ENCODE results near the gene SOBP.
A peak's percentile ranks its signal among the peaks of the same experiment; 100 is the strongest.

SOBP gene

GRCh38 chr6:107642095-107642860 is 152.4 kb downstream of the SOBP start:
- DNase-seq (ENCODE audit: low spot score), result no peak

DNA sequence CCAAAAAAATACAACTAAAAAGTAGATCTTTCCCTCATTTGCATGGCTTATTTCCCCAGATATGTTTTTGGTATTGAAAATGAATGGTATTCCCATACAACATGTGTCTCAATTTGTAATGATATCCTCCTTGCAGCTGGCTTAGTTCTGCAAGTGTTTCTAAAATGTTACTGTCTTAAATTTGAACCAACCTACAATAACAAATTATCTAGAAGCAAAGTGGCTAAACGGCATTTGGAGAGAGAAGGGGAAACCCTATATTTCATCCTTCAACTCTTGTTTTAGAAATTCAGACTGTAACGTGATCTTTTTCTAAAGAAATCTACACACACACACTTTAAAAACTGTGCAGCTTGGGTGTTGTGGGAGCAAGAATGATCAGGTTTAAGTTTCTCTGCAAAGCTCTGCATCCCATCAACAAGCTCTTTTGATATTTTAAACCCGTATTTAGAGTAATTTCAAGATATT is 153.0 kb downstream of the SOBP start:
- DNase-seq (ENCODE audit: low spot score), result no peak

DNA sequence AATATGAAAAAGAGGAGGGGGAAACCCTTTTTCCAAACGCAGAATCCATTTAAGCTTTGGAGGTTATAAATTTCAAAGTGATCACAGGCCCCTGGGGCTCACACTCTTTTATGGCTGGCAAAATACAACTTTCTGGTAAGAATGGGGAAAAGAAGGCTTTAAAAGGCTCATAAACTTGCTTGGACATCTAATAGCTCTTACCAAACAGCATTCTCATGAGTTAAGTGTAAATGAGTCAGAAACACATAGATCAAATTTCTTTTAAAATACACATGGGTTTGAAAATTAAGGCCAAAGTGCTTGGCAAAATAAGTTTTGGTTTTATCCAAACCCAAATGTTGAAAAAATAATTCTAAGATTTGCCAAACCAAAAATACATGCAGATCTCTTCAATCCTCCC is 154.6 kb downstream of the SOBP start:
- DNase-seq (ENCODE audit: low spot score), result no peak

DNA sequence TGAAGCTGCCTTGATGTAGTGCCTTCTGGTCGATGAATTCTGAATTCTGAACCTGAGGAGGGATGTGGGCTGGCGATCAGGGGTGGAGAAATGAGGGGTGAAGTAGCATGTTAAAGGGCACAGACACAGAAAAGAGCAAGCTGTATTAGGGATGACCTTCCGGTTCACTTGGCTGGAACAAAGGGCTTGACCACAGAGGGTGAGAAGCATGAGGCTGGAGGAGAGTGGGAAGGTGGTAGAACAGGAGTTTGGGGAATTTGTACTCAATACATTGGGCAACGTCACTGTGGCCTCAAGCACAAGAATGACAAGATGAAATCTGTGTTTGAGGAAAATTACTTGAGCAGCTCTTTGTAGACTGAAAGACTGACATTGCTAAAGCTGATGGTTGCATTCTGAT is 155.8 kb downstream of the SOBP start:
- DNase-seq (ENCODE audit: low spot score), result no peak

GRCh38 chr6:107646176-107646575 is 156.3 kb downstream of the SOBP start:
- no peak for DNase-seq (ENCODE audit: low spot score)

DNA sequence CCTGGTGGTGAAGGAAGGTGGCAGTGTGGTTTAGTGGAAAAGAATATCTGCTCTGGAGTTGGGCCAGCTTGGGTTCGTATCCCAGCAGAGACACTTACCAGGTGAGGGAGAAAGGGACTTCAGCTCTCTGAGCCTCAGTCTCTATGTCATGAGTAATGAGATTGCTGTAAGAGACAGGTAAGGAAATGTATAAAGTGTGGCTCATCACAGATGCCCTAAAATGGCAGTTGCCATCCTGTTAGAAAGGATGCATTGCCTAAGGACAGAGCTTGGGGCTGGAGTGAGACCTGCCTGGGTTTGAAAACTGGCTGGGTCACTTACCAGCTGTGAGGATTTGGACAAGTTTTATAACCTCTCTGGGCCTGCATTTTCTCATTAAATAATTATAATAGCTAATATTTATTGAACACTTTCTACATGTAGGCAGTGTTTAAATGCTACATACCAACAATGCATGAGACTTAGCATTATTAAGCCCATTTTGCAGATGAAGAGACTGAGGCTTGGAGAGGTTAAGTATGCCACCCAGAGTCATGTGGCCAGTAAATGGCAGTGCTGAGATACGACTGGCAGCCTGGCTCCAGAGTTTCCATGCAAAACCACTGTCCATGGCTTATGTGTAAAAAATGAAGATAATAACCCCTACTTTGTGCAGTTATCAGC is 157.0 kb downstream of the SOBP start:
- no peak for DNase-seq (ENCODE audit: low spot score)

DNA sequence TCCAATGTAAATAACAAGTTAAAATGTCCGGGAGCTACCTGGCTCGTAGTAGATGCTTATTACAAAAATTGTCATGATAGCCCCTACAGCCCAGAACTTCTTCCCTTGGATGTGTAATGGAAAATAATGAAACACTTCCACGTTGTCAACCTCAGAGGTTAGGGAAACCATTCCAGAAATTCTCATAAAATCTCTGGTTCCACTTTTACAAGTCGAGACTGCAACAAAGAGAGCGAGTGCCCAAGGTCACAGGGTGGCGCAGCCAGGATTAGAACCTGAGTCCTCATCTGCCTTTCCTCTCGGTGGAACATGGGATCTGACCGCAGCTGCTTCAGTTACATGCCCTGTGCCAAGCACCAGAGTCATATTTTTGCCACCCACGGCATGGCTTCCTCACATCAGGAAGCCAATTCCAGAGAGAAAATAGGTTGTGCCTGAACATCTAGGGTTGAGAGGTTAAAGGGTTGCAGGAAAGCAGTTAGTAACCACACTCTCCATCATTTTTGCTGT is 157.6 kb downstream of the SOBP start:
- no peak for DNase-seq (ENCODE audit: low spot score)

GRCh38 chr6:107648983-107649382 is 159.1 kb downstream of the SOBP start:
- no peak for DNase-seq (ENCODE audit: low spot score)

DNA sequence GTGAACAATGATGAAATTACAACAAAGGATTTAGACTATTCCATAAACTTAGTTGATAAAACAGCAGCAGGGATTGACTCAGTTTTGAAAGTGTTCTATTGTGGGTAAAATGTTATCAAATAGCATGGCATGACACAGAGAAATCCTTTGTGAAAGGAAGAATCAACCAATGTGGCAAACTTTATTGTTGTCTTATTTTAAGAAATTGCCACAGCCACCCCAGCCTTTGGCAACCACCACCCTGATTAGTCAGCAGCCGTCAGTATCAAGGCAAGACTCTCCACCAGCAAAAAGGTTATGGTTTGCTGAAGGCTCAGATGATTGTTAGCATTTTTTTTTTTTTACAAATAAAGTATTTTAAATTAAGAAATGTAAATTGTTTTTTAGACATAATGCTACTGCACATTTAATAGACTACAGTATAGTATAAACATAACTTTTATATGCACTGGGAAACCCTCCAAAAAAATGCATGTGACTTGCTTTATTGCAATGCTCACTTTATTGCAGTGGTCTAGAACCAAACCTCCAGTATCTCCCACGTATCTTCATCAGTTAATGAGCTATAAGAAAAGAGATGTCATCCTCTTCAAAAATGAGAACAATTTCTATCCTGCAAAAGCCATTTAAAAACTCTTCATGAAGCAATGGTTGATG is 162.7 kb downstream of the SOBP start:
- no peak for DNase-seq (ENCODE audit: low spot score)

DNA sequence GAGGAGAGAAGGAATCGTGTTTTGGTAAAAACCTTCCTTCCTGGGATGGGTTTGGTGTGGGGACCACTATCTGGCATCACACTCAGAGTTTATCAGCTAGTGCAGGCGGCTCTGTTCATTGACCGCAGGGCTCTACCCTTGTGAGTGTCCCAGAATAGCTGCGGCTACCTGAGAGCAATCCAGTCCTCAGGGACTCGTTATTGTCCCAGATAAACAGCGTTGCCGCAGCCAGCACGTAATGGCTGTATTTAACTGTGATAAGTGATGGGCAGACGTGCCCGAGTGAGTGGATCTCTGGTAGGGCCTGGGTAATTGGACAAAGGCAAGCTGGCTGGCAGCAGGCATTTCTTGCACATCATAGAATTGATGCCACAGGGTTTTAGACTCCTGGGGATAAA is 163.3 kb downstream of the SOBP start:
- DNase-seq (ENCODE audit: low spot score), result no peak

DNA sequence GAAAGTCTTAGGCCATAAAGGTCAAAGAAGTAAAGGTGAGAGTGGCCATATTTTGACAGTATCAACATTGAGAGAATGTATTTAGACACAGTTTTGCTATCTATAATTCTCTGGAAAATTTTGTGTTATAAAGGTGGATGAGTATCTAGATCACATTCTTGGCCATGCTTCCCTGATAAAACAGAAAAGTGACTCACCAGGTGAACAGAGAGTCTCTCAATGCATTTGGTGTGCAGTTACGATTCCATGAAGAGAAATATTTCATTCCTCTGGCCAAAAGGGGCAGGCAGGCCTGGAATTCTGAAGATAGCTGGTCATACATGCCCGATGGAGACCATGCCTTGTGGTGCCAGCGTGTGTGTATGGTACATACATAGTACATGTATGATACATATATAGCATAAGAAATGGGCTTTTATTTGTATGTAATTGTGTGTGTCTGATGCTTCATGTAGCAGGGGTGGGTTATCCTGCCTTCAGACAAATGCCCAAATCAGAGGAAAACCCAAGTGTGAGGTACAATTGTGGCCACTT is 164.0 kb downstream of the SOBP start:
- DNase-seq (ENCODE audit: low spot score), result no peak

DNA sequence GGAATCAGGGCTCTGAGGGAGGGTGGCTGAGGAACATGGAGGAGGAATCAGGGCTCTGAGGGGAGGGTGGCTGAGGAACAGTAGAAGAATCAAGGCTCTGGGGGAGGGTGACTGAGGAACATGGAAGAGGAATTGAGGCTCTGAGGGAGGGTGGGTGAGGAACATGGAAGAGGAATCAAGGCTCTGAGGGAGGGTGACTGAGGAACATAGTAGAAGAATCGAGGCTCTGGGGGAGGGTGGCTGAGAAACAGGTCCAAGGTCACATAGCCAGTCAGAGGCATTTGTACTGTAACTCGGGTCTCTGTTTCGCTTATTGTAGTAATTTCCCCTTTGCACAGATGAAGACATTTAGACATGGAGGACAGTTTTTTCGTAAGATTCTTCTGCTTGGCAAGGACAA is 164.8 kb downstream of the SOBP start:
- DNase-seq (ENCODE audit: low spot score), result no peak

DNA sequence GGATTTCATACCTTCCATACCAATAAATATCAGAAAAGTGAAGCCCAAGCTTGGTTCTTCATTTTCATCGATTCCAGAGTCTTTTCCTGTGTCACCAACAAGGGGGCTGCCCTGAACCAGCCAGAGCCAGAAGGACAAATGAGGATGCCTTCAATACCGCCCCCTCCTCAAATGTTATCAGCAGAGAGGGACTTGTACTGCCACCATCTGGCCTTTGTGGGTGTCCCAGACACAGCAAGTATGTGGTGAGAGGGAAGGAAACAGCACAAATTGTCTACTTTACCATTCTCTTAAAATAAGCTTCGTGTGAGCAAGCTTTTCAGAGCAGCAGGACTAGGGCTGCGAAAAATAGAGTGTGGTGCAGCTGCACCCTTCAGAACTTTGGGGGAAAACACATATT is 165.3 kb downstream of the SOBP start:
- DNase-seq (ENCODE audit: low spot score), result peak; percentile 61

DNA sequence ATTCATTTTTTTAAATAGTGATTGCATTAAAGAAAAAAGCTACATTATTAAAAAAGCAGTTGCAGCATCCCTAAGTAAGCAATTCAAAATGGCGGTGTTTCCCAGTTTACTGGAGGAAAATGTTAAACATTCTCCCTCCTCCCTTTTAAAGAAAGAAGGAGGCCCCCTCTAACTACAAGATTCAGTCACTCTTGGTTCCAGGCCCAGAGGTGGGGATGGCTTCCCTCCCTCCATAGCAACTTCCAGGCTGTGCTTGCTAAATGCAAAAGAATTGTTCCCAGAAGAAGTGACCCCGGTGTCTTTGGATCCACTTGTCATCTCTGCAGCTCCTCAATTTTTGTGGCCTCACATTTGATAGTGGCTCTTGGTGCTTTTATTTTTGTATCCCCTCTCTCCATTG is 165.9 kb downstream of the SOBP start:
- no peak for DNase-seq (ENCODE audit: low spot score)

DNA sequence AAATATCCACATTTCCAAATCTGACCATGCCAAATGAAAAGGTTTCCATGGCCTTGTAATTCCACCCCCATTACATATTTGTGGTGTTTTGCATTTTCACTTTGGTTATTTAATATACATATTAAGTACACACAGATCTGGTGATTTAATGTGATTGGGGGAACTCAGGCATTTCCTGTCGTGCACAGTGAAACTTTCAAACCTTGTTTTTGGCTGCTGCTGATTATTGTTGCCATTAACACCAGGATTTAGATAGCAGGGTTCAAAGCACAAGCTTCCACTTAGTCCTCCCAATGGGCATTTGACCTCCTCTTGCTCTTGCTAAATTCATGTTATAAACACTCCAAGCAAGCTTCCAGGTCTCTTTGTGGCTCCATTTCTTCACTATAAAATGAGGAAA is 166.5 kb downstream of the SOBP start:
- no peak for DNase-seq (ENCODE audit: low spot score)

GRCh38 chr6:107656883-107657282 is 167.0 kb downstream of the SOBP start:
- DNase-seq (ENCODE audit: low spot score), result no peak

GRCh38 chr6:107657373-107657754 is 167.4 kb downstream of the SOBP start:
- DNase-seq (ENCODE audit: low spot score), result no peak

GRCh38 chr6:107657755-107658461 is 168.0 kb downstream of the SOBP start:
- DNase-seq (ENCODE audit: low spot score), result no peak

DNA sequence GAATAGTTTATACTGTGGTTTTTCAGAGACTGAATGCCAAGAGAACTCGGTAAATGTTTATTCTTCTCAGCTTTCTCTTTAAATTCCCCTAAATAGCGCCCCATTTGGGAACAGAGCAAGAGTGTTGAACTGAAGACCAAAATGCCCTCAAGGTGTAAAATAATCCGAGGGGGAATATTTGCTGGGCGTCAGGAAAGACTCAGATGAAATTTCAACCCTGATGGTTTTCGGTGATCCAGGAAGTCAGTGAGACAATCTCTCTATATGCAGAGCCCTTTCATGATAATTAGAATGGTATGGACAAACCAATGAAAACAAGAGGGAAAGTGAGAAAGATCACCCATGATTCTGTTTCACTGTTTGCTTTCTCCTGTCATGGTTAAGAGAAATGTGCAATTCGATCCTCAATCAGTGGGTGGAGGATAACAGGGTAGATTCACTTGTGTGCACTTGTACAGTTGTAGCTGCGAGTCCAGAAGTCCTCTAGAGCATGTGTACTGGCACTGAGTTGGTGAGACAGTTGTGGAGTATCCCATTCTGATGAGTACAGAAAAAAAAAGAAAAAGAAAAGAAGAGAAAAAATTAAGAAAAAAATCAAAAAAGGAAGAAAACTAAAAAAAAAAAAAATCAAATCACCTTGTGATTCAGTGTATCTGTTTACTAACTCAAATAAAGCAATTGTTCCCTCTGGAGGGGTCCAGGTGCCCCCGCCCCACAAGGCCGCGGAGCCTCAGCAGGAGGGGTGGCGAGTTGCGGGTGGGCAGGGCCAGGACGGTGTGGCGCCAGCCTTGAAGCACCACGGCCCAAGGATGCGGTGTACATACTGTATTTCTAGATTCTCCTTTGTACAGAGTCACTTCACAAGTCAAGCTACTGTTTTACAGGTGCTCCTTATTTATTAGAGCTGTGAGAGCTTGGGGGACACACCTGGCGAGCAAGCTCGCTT is 169.3 kb downstream of the SOBP start:
- no peak for DNase-seq (ENCODE audit: low spot score)

GRCh38 chr6:107660839-107661238 is 170.9 kb downstream of the SOBP start:
- no peak for DNase-seq (ENCODE audit: low spot score)

GRCh38 chr6:107661291-107661690 is 171.4 kb downstream of the SOBP start:
- no peak for DNase-seq (ENCODE audit: low spot score)
